HepG2 (cell line): Measurements from ENCODE around the gene LDHB. TPM values are rescaled to one million over a fixed set of nuclear protein-coding genes. Genes with fewer than 3 reads are reported as not detected.
A peak's percentile ranks its signal among the peaks of the same experiment; 100 is the strongest.

Source experiments
- ATAC-seq: fragments of 200-7000 bp; cut with Tn5 transposase; 3 replicates; pipeline ENCODE4 v1.9.1; 2020; ENCODE audit warnings: mild to moderate bottlenecking, moderate library complexity
- BruUV-seq: library from RNA; stranded (reverse); fragments of 400-500 nt; replicated peaks from 2 replicates; lab custom pipeline; 2021; lab: Mats Ljungman, UMichigan
- CTCF ChIA-PET: fragments of 300-600 bp; formaldehyde crosslinking; extraction: SDS; loops from one replicate; lab custom pipeline; 2021; ENCODE audit warnings: low total read pairs, inconsistent platforms, low intra/inter-chr PET ratio; lab: Yijun Ruan, JAX
- POLR2A ChIA-PET: fragments of 350-600 bp; sonication (Branson Sonifier 250); formaldehyde crosslinking; loops from one replicate; lab custom pipeline; 2020; ENCODE audit warnings: antibody characterized with exemption, inconsistent platforms; lab: Yijun Ruan, JAX
- DNase-seq: peaks from one replicate; pipeline ENCODE4 v3.0.0-alpha.2; 2015; ENCODE audit warnings: low spot score
- FAIRE-seq: peaks from 3 replicates; lab custom pipeline; 2011; peaks lifted over from hg19 to GRCh38; lab: Jason Lieb, UNC
- H2AFZ ChIP-seq: one replicate; pipeline ENCODE4 v1.6.1; 2011; ENCODE audit warnings: low read length, inconsistent platforms
- H3K27ac ChIP-seq: fragments of 300-600 bp; 3 replicates; pipeline ENCODE4 v1.8.0; 2011; ENCODE audit warnings: mixed run types, mild to moderate bottlenecking, mixed read lengths, low read length, inconsistent platforms; ENCODE audit not compliant: insufficient read depth; ENCODE audit errors: extremely low read length
- H3K27me3 ChIP-seq, 2 experiments: fragments of 200-600 bp in 1 of 2; 2 replicates in 1 of 2; 3 replicates in 1 of 2; pipeline versions ENCODE4 v1.6.0 to v1.8.0; 2011; ENCODE audit warnings: low read length in 2 of 2, mild to moderate bottlenecking in 2 of 2, moderate library complexity in 2 of 2, inconsistent platforms in 1 of 2; ENCODE audit not compliant: insufficient read depth in 2 of 2, control insufficient read depth in 1 of 2
- H3K36me3 ChIP-seq, 2 experiments: fragments of 200-600 bp in 1 of 2; replicated peaks in 1 of 2; 2 replicates in 1 of 2; 3 replicates in 1 of 2; pipeline versions ENCODE4 v1.5.1 to v1.8.0; 2011; ENCODE audit warnings: low read length in 2 of 2, inconsistent platforms in 1 of 2; ENCODE audit not compliant: insufficient read depth in 2 of 2, control insufficient read depth in 1 of 2
- H3K4me1 ChIP-seq: 2 replicates; pipeline ENCODE4 v1.5.1; 2012; ENCODE audit warnings: low read length, inconsistent platforms; ENCODE audit not compliant: insufficient read depth
- H3K4me2 ChIP-seq: 2 replicates; pipeline ENCODE4 v1.6.0; 2011; ENCODE audit warnings: low read depth, low read length, inconsistent platforms
- H3K4me3 ChIP-seq, 3 experiments: fragments of 200-600 bp in 1 of 3; sonication (generic), shearing (Covaris generic) in 1 of 3; replicated peaks in 1 of 3; 2 replicates each; pipeline ENCODE4 v1.5.1; 2011 to 2016; ENCODE audit warnings: low read length in 3 of 3, inconsistent platforms in 2 of 3, low read depth in 2 of 3, mild to moderate bottlenecking in 2 of 3, control low read depth in 1 of 3, mixed read lengths in 1 of 3; ENCODE audit not compliant: insufficient read depth in 1 of 3
- H3K79me2 ChIP-seq: one replicate; pipeline ENCODE4 v1.6.1; 2011; ENCODE audit warnings: low read length, inconsistent platforms; ENCODE audit not compliant: insufficient read depth
- H3K9ac ChIP-seq: 2 replicates; pipeline ENCODE4 v1.6.0; 2011; ENCODE audit warnings: mild to moderate bottlenecking, low read depth, low read length, inconsistent platforms; ENCODE audit not compliant: insufficient read depth
- H3K9me3 ChIP-seq: 2 replicates; pipeline ENCODE4 v1.5.1; 2012; ENCODE audit warnings: mild to moderate bottlenecking, low read length
- H4K20me1 ChIP-seq: 2 replicates; pipeline ENCODE4 v1.6.0; 2011; ENCODE audit warnings: inconsistent platforms, mild to moderate bottlenecking, low read length, moderate library complexity; ENCODE audit not compliant: insufficient read depth
- EEA1 ChIP-seq: sonication (generic); formaldehyde crosslinking; IDR thresholded peaks from 2 replicates; pipeline ENCODE4 v1.5.1; 2020; ENCODE audit warnings: mild to moderate bottlenecking, missing genetic modification reagents, borderline replicate concordance
- FOXA3 ChIP-seq: IDR thresholded peaks from 2 replicates; pipeline ENCODE4 v1.6.1; 2016; ENCODE audit warnings: missing genetic modification reagents, missing compliant biosample characterization
- FOXM1 ChIP-seq: sonication (generic); formaldehyde crosslinking; IDR thresholded peaks from 2 replicates; pipeline ENCODE4 v1.5.0; 2020; ENCODE audit warnings: missing genetic modification reagents
- LCORL ChIP-seq, 2 experiments: fragments of 450-650 bp in 1 of 2; sonication (generic) in 1 of 2; formaldehyde crosslinking in 1 of 2; IDR thresholded peaks; 2 replicates each; pipeline versions ENCODE4 v1.5.0 to v1.6.1; 2017 to 2020; ENCODE audit warnings: antibody characterized with exemption in 1 of 2, missing genetic modification reagents in 1 of 2
- MZF1 ChIP-seq: sonication (generic); formaldehyde crosslinking; IDR thresholded peaks from 2 replicates; pipeline ENCODE4 v1.8.1; 2023; ENCODE audit warnings: mild to moderate bottlenecking, missing genetic modification reagents, borderline replicate concordance
- NFE2L2 ChIP-seq: fragments of 150-350 bp; IDR thresholded peaks from 2 replicates; pipeline ENCODE4 v1.6.1; 2014; ENCODE audit warnings: low read length
- PCBP2 ChIP-seq: fragments of 200-400 bp; formaldehyde crosslinking; optimal IDR thresholded peaks from 2 replicates; pipeline ENCODE3; 2018; ENCODE audit warnings: low read length, low read depth; ENCODE audit not compliant: poor library complexity, severe bottlenecking
- ZBTB3 ChIP-seq: sonication (generic); formaldehyde crosslinking; IDR thresholded peaks from 2 replicates; pipeline ENCODE4 v1.4.0; 2020; ENCODE audit warnings: low read depth, mild to moderate bottlenecking, moderate library complexity, missing genetic modification reagents, borderline replicate concordance
- ZFP62 ChIP-seq: sonication (generic); formaldehyde crosslinking; IDR thresholded peaks from 2 replicates; pipeline ENCODE4 v1.4.0; 2020; ENCODE audit warnings: missing genetic modification reagents
- ZNF33B ChIP-seq: sonication (generic); formaldehyde crosslinking; IDR thresholded peaks from 2 replicates; pipeline ENCODE4 v1.5.1; 2020; ENCODE audit warnings: mild to moderate bottlenecking, missing genetic modification reagents
- ZNF460 ChIP-seq: sonication (generic); formaldehyde crosslinking; IDR thresholded peaks from 2 replicates; pipeline ENCODE4 v1.5.1; 2020; ENCODE audit warnings: missing genetic modification reagents, mild to moderate bottlenecking, borderline replicate concordance
- ZNF746 ChIP-seq: sonication (generic); formaldehyde crosslinking; IDR thresholded peaks from 2 replicates; pipeline ENCODE4 v1.8.0; 2022; ENCODE audit warnings: mild to moderate bottlenecking, missing genetic modification reagents
- ZNF766 ChIP-seq: sonication (generic); formaldehyde crosslinking; IDR thresholded peaks from 2 replicates; pipeline ENCODE4 v1.5.0; 2020; ENCODE audit warnings: missing genetic modification reagents, borderline replicate concordance
- ZSCAN12 ChIP-seq: sonication (generic); formaldehyde crosslinking; IDR thresholded peaks from 2 replicates; pipeline ENCODE4 v1.9.0; 2021; ENCODE audit warnings: mild to moderate bottlenecking, missing genetic modification reagents
- WGBS: methylation state at CpG from one replicate; pipeline ENCODE4 v1.1.6; 2017; ENCODE audit warnings: low lambda C conversion rate; 5-methylcytosine and 5-hydroxymethylcytosine counted together
- in situ Hi-C: cut with HindIII; loops from 2 replicates; pipeline ENCODE4 v1.10.0; 2017; ENCODE audit warnings: low pct_unique_long_range_greater_than_20kb; ENCODE audit not compliant: extremely low pct_ligation_motif_present
- intact Hi-C: fragments of 100-400 bp; cut with micrococcal nuclease; formaldehyde crosslinking; loops from one replicate; pipeline ENCODE4 v1.10.0; 2022; ENCODE audit not compliant: unreplicated experiment
- polyA plus RNA-seq, 8 experiments: library from polyadenylated mRNA; depleted of rRNA in 3 of 8; stranded (reverse) in 7 of 8; unstranded in 1 of 8; fragments of >200 nt; fragmentation: Illumina TruSeq in 4 of 8; extraction: Trizol in 4 of 8; gene quantifications; 2 replicates each; pipeline versions ENCODE4 v1.2.1 to v1.2.3, GENCODE V29; 2011 to 2016; ENCODE audit warnings: low read depth in 4 of 8, missing spikeins in 1 of 8, mixed read lengths in 1 of 8; ENCODE audit not compliant: insufficient read depth in 1 of 8
- total RNA-seq, 5 experiments: library from RNA; depleted of rRNA; stranded (reverse); fragments of >200 nt; fragmentation: Illumina TruSeq; extraction: Trizol; gene quantifications; 2 replicates each; pipeline ENCODE4 v1.2.3, GENCODE V29; 2016; ENCODE audit warnings: low read depth in 1 of 5
- TF ChIP-seq, protein P1 (sequence below): sonication (generic); formaldehyde crosslinking; IDR thresholded peaks from 2 replicates; pipeline ENCODE4 v1.4.0; 2020; ENCODE audit warnings: low read depth, missing genetic modification reagents

Gene LDHB
- total and polyA plus RNA-seq, 2 of the 13 experiments (the other 11 are each of a cell fraction or from before 2014, with no cell fraction given) = 0.08 TPM; not detected in 1

DNA sequence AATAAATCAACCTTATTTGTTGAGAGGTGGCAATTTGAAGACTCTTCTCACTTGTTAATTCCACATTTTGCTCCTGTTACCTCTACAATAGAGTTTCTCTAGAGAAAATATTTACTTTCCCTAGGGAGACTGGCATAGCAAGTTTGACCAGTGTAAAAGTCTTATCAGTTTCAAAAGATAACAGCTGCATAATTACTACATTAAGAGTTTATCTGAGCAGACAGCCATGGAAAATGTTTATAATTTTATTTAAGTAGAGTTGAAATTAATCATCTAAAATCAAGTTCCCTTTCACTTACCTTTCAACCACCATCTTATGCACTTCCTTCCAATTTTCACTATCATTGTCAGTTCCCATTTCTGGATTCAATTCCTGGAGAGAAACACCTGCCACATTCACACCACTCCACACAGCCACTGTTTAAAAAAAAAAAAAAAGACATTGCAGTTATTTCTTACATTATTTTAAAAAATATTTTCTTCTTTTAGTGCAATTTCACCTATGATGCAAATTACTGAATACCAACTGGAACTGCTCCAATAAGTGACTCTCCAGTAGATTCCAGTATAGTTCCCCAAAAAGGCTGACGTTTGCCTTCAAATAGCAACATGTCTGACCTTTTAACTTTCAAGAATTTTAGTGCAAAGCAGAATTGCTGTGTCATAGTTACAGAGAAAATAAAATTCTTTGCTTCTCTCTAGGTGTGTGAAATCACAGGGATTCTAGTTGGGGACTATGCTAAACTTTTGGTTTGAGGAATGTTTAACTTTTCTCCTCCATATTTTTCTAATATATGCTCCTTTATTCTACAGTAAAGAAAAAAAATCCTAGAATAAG is 19.4 kb downstream of the LDHB start:
- ChIA-PET POLR2A (no interaction called here), CTCF (no interaction called here)
- no peak for TF ChIP-seq ZNF746 (CRISPR knock-in tag)
- peak; percentile 71; the same call in 1 of the 2 replicates for TF ChIP-seq NFE2L2
- no peak for TF ChIP-seq LCORL (IDR thresholded peaks at IDR 0.05)
- TF ChIP-seq LCORL (CRISPR knock-in tag; IDR thresholded peaks at IDR 0.05) = no peak
- Histone ChIP-seq H3K27ac (no peak overlapping the region), H3K9ac (no peak overlapping the region), H3K4me3 (no peak overlapping the region), H3K9me3 (no peaks in the 10 kb centered on the region), H4K20me1 (no peaks in the 10 kb centered on the region), H3K4me2 (no peak overlapping the region), H3K27me3 (no peaks in the 10 kb centered on the region; a peak in 1 of 5 replicates), H3K4me1 (no peaks in the 10 kb centered on the region), H3K79me2 (no peaks in the 10 kb centered on the region), H2AFZ (no peak overlapping the region), H3K36me3 (no peaks in the 10 kb centered on the region)
- ATAC-seq (no peak), DNase-seq (no peak), FAIRE-seq (no peak)
- intact Hi-C loops = no loop called here
- WGBS = 0% methylated on average over 1 of the region's 1 CpG
- in situ Hi-C loops = no loop called here
- no TSS peak for BruUV-seq

DNA sequence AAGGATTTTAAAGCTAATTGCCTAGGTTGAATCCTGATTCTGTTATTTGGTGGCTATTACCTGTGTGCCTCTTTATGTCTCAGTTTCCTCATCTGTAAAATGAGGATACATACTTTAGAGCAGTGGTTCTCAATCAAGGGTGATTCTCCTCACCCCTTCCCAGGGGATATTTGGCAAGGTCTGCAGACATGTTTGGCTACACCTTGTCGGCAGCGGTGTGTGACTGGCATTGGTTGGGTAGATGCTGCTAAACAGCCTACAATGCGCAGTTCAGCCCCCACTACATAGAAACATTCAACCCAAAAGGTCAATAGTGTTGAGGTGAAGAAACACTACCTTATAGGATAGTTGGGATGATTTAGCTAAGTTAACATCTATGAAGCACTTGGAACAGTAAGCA is 23.4 kb downstream of the LDHB start:
- Histone ChIP-seq H2AFZ (no peak overlapping the region), H3K79me2 (no peaks in the 10 kb centered on the region), H3K27ac (no peak overlapping the region)
- in situ Hi-C loops = no loop called here
- intact Hi-C loops = no loop called here
- no peak for TF ChIP-seq ZNF766 (CRISPR knock-in tag)
- TF ChIP-seq MZF1 (CRISPR knock-in tag) = no peak
- TF ChIP-seq ZNF460 (CRISPR knock-in tag) = no peak
- no peak for TF ChIP-seq PCBP2
- TF ChIP-seq ZSCAN12 (CRISPR knock-in tag) = no peak
- no peak for TF ChIP-seq FOXM1 (CRISPR knock-in tag)
- no peak for TF ChIP-seq FOXA3 (CRISPR knock-in tag)
- TF ChIP-seq, protein P1, sequence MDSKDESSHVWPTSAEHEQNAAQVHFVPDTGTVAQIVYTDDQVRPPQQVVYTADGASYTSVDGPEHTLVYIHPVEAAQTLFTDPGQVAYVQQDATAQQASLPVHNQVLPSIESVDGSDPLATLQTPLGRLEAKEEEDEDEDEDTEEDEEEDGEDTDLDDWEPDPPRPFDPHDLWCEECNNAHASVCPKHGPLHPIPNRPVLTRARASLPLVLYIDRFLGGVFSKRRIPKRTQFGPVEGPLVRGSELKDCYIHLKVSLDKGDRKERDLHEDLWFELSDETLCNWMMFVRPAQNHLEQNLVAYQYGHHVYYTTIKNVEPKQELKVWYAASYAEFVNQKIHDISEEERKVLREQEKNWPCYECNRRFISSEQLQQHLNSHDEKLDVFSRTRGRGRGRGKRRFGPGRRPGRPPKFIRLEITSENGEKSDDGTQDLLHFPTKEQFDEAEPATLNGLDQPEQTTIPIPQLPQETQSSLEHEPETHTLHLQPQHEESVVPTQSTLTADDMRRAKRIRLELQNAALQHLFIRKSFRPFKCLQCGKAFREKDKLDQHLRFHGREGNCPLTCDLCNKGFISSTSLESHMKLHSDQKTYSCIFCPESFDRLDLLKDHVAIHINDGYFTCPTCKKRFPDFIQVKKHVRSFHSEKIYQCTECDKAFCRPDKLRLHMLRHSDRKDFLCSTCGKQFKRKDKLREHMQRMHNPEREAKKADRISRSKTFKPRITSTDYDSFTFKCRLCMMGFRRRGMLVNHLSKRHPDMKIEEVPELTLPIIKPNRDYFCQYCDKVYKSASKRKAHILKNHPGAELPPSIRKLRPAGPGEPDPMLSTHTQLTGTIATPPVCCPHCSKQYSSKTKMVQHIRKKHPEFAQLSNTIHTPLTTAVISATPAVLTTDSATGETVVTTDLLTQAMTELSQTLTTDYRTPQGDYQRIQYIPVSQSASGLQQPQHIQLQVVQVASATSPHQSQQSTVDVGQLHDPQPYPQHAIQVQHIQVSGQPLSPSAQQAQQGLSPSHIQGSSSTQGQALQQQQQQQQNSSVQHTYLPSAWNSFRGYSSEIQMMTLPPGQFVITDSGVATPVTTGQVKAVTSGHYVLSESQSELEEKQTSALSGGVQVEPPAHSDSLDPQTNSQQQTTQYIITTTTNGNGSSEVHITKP (CRISPR knock-in tag) = no peak
- no peak for TF ChIP-seq ZNF33B (CRISPR knock-in tag)
- no peak for TF ChIP-seq ZFP62
- TF ChIP-seq EEA1 = no peak
- no peak for TF ChIP-seq ZBTB3 (CRISPR knock-in tag)
- TF ChIP-seq, all 625 proteins: peak for 0
- no peak overlapping the region for H3K4me2 ChIP-seq
- no peaks in the 10 kb centered on the region for H3K4me1 ChIP-seq
- ChIA-PET POLR2A (no interaction called here), CTCF (no interaction called here)
- H4K20me1 ChIP-seq = no peaks in the 10 kb centered on the region
- no peaks in the 10 kb centered on the region; a peak in 1 of 5 replicates for H3K27me3 ChIP-seq
- ATAC-seq (no peak), DNase-seq (no peak), FAIRE-seq (no peak)
- BruUV-seq = no TSS peak
- no peaks in the 10 kb centered on the region for H3K9me3 ChIP-seq
- no peak overlapping the region for H3K9ac ChIP-seq
- H3K36me3 ChIP-seq = no peaks in the 10 kb centered on the region
- WGBS = 83% methylated on average over 3 of the region's 3 CpGs
- H3K4me3 ChIP-seq = no peak overlapping the region
